Measurements from ENCODE around the gene C17orf75. TPM values are rescaled to one million over a fixed set of nuclear protein-coding genes. Genes with fewer than 3 reads are reported as not detected.
"Not testable (repeated sequence)": the region's sequence is repeated elsewhere in the genome, so short reads cannot be mapped to it uniquely, and the experiment has no call there.

C17orf75 gene, protein sequence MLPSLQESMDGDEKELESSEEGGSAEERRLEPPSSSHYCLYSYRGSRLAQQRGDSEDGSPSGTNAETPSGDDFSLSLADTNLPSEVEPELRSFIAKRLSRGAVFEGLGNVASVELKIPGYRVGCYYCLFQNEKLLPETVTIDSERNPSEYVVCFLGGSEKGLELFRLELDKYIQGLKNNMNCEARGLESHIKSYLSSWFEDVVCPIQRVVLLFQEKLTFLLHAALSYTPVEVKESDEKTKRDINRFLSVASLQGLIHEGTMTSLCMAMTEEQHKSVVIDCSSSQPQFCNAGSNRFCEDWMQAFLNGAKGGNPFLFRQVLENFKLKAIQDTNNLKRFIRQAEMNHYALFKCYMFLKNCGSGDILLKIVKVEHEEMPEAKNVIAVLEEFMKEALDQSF
- total RNA-seq: 10 to 100 TPM; 17.6 to 23.4 TPM
- 10 to 100 TPM in 1 of 2 donors, 1 to 10 TPM in 1; 8.5 to 12.9 TPM for polyA plus RNA-seq
- long read RNA-seq, donor 1, partial matches to known transcripts: 0 of 5 reads
- long read RNA-seq, donor 1, other reads (novel, unspliced or antisense): 0 of 5 reads
- long read RNA-seq, donor 2, partial matches to known transcripts: 0 of 1 reads
- long read RNA-seq, donor 2, other reads (novel, unspliced or antisense): 0 of 1 reads
- long read RNA-seq, donor 3, partial matches to known transcripts: 0 of 5 reads
- long read RNA-seq, donor 3, other reads (novel, unspliced or antisense): 0 of 5 reads
- long read RNA-seq, donor 4, partial matches to known transcripts: 0 of 2 reads
- long read RNA-seq, donor 4, other reads (novel, unspliced or antisense): 0 of 2 reads
- long read RNA-seq, donor 5, partial matches to known transcripts: 0 of 9 reads
- long read RNA-seq, donor 5, other reads (novel, unspliced or antisense): 0 of 9 reads

DNA sequence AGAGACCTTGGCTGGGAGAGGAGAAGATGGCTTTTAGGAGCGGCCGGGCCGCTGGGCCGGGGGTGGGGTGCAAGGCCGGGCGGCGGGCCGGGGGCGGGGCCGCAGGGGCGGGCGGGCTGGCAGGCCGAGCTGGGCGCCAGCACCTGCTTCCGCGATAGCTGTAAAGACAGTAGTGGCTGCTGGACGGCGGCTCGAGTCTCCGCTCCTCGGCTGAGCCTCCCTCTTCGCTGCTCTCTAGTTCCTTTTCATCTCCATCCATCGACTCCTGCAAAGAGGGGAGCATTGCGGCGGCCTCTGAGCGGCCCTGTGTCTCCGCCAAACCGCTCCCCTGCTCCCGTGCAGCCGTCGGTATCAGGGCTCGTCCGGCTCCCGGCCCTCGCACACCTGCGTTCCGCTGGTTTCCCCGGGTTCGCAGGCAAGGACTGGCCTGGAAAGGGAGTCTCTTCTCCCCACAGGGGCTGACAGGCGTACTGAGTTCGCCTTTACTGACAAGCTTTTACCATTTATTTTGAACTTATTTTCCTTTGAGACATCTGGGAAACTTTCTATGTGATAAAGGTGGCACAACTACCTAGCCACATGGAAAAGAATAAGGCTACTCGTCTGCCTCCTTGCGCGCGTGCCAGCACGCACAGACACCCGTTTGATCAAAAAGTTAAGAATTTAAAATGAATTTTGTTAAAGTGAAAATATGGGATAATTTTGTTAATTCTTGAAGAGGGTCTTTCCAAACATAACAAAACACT is at the start of gene C17orf75:
Gene C17orf75, minus strand, starts transcription at position 317 of the 746 bp plus-strand sequence. Its CDS starts 34 bp downstream, at position 283.
- TF ChIP-seq, protein P1, sequence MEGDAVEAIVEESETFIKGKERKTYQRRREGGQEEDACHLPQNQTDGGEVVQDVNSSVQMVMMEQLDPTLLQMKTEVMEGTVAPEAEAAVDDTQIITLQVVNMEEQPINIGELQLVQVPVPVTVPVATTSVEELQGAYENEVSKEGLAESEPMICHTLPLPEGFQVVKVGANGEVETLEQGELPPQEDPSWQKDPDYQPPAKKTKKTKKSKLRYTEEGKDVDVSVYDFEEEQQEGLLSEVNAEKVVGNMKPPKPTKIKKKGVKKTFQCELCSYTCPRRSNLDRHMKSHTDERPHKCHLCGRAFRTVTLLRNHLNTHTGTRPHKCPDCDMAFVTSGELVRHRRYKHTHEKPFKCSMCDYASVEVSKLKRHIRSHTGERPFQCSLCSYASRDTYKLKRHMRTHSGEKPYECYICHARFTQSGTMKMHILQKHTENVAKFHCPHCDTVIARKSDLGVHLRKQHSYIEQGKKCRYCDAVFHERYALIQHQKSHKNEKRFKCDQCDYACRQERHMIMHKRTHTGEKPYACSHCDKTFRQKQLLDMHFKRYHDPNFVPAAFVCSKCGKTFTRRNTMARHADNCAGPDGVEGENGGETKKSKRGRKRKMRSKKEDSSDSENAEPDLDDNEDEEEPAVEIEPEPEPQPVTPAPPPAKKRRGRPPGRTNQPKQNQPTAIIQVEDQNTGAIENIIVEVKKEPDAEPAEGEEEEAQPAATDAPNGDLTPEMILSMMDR (IDR thresholded peaks at IDR 0.05; ENCODE audit: control extremely low read depth, extremely low read depth): no peak
- Histone ChIP-seq H3K36me3 (ENCODE audit: control insufficient read depth in 4 of 4, insufficient read depth in 4 of 4, low read length in 4 of 4) (peaks cover 0 to 2% (median 2%) of the 10 kb centered on the region in 4 donors), H3K4me3 (peak within 1 kb of the TSS; percentile 61), H3K9ac (ENCODE audit: insufficient read depth in 1 of 2, low read length in 2 of 2) (peak within 1 kb of the TSS; percentile 17 to 75), H3K9me3 (ENCODE audit: control insufficient read depth in 4 of 4, insufficient read depth in 3 of 4, low read length in 3 of 4) (no peaks in the 10 kb centered on the region), H3K27me3 (ENCODE audit: control insufficient read depth in 3 of 3, insufficient read depth in 3 of 3, low read length in 2 of 3) (no peaks in the 10 kb centered on the region), H3K27ac (ENCODE audit: low read depth in 1 of 2, low read length in 1 of 2) (peak within 1 kb of the TSS; percentile 77 to 87), H3K4me1 (ENCODE audit: control insufficient read depth in 5 of 5, insufficient read depth in 5 of 5, low read length in 5 of 5) (peaks cover 0 to 13% (median 5%) of the 10 kb centered on the region in 5 donors)
- peak; percentile 71 to 85 (median 73) for DNase-seq
- ATAC-seq (ENCODE audit: insufficient read depth, low FRiP score): peak; percentile 96
- WGBS, 2 donors: 6% methylated on average over 46 to 47 of the region's 47 CpGs

DNA sequence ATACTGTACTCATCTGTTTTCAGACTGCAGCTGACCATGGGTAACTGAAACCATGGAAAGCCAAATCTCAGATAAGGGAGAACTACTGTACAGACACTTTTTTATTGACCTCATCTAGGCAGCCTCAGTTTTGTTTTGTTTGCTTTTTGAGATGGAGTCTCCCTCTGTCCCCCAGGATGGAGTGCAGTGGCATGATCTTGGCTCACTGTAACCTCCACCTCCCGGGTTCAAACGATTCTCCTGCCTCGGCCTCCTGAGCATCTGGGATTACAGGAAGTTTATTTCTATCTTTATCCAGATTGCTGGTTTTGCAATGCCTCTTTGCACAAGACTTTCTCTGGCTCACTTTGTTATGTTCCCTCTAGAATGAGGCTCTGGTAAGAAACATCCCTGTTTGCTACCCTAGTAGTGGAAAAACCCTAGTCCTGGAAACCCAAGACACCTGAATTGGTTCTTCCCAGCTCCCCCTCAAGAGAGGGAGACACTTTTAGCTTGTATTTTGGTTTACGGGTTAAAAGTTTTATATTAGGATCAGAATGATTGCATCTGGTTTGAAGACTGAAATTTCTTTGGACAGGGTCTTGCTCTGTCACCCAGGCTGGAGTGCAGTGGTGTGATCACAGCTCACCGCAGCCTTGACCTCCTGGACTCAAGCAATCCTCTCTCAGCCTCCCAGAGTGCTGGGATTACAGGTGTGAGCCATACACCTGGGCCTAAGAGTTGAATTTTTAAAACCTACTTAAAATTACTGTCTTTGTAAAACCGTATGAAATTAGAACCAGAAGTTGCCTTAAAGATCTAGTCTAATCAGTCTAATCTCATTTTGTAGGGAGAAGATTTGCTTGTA is 46.9 kb upstream of the C17orf75 start:
- Histone ChIP-seq H3K4me3 (no peak overlapping the region), H3K27me3 (ENCODE audit: control insufficient read depth in 3 of 3, insufficient read depth in 3 of 3, low read length in 2 of 3) (no peaks in the 10 kb centered on the region), H3K36me3 (ENCODE audit: control insufficient read depth in 4 of 4, insufficient read depth in 4 of 4, low read length in 4 of 4) (peaks cover 0 to 9% (median 6%) of the 10 kb centered on the region in 4 donors), H3K4me1 (ENCODE audit: control insufficient read depth in 5 of 5, insufficient read depth in 5 of 5, low read length in 5 of 5) (peaks cover 0 to 4% (median 0%) of the 10 kb centered on the region in 5 donors), H3K27ac (ENCODE audit: low read depth in 1 of 2, low read length in 1 of 2) (no peak overlapping the region), H3K9ac (ENCODE audit: insufficient read depth in 1 of 2, low read length in 2 of 2) (no peak overlapping the region), H3K9me3 (ENCODE audit: control insufficient read depth in 4 of 4, insufficient read depth in 3 of 4, low read length in 3 of 4) (no peaks in the 10 kb centered on the region)
- DNase-seq (no peak), ATAC-seq (ENCODE audit: insufficient read depth, low FRiP score) (no peak)
- 65 to 81% methylated on average over 6 of the region's 6 CpGs for WGBS, 2 donors
- TF ChIP-seq, protein P1 (IDR thresholded peaks at IDR 0.05; ENCODE audit: control extremely low read depth, extremely low read depth): no peak

DNA sequence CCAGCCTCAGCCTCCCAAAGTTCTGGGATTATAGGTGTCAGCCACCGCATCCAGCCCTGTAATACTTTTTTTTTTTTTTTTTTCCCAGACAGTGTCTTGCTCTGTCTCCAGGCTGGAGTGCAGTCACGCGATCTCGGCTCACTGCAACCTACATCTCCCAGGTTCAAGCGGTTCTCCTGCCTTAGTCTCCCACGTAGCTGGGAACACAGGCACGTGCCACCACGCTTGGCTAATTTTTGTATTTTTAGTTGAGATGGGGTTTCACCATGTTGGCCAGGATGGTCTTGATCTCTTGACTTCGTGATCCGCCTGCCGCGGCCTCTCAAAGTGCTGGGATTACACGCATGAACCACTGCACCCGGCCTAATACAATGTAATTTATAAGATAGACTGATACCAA is 46.2 kb upstream of the C17orf75 start:
- not testable (repeated sequence) for H3K9ac ChIP-seq (ENCODE audit: insufficient read depth in 1 of 2, low read length in 2 of 2); DNase-seq; H3K4me3 ChIP-seq; H3K27me3 ChIP-seq (ENCODE audit: control insufficient read depth in 3 of 3, insufficient read depth in 3 of 3, low read length in 2 of 3); H3K4me1 ChIP-seq (ENCODE audit: control insufficient read depth in 5 of 5, insufficient read depth in 5 of 5, low read length in 5 of 5); H3K36me3 ChIP-seq (ENCODE audit: control insufficient read depth in 4 of 4, insufficient read depth in 4 of 4, low read length in 4 of 4); H3K9me3 ChIP-seq (ENCODE audit: control insufficient read depth in 4 of 4, insufficient read depth in 3 of 4, low read length in 3 of 4); ATAC-seq (ENCODE audit: insufficient read depth, low FRiP score); H3K27ac ChIP-seq (ENCODE audit: low read depth in 1 of 2, low read length in 1 of 2)
- WGBS, 2 donors: 97 to 98% methylated on average over 14 of the region's 14 CpGs

Data from lung (tissue), 16 donors.